Erythroblast (primary cell): ENCODE measurements around the gene SLC39A8.

ENCODE experiments used
- GATA1 ChIP-seq: IDR thresholded peaks from 2 replicates; pipeline ENCODE4 v1.6.1; 2011; ENCODE audit warnings: low read depth, mild to moderate bottlenecking, control low read depth, low read length, moderate library complexity
- POLR2A ChIP-seq: IDR thresholded peaks from 2 replicates; pipeline ENCODE4 v1.6.1; 2011; ENCODE audit warnings: mild to moderate bottlenecking, low read length

DNA sequence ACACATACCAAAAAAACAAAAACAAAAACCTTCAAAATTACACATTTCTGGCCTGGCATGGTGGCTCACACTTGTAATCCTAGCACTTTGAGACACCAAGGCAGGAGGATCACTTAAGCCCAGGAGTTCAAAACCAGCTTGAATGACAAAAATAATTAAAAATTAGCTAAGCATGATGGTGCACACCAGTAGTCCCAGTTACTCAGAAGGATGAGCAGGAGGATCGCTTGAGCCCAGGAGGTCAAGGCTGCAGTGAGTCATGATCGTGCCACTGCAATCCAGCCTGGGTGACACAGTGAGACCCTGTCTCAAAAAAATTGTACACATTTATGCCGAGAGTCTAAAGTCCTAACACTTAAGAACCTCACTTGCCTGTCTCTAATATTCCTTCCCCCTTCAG is 18.3 kb downstream of the SLC39A8 start:
- TF ChIP-seq POLR2A (no peak), GATA1 (no peak)
